Measurements from ENCODE around the gene OPALIN. TPM values are rescaled to one million over a fixed set of nuclear protein-coding genes. Genes with fewer than 3 reads are reported as not detected.
A peak's percentile ranks its signal among the peaks of the same experiment; 100 is the strongest.

The OPALIN gene
- polyA plus RNA-seq, 1 donor, result not detected

DNA sequence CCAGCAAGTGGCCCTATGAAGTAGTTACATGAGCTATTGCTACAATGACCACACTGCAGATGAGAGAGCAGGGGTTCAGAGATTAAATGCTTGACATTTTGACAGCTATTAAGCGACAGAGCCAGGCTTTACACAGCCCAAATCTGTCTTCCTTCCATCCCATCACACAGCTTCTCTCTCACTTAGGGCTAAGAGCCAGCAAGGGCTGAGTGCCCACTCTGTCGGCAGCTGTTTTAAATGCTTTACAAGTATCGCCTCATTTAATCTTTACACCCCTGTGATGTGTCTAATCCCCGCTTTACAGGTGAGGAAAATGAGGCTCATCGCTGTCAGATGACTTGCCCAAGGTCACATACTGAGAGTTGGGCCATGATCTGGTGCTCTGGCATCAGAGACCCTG is 15.2 kb upstream of the OPALIN start:
- no peak for DNase-seq

DNA sequence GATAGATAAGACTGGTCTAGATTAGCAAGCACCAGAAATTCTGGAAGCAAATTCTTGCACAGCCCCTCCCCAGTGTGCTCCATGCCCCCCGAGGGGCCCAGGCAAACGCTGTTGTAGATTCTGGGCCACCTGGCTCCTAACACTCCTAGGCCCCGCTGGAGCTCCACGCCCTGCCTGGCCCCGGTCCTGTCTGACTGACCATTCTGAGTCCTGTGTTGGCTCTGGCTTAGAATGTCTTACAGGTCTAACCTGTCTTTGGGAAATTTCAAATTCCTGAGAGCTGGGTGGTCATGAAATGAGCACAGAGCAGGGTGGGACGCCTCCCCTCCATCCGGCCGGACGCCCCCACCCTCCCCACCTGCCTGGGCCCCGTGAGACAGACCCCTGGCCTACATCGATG is 12.6 kb upstream of the OPALIN start:
- no peak for DNase-seq

DNA sequence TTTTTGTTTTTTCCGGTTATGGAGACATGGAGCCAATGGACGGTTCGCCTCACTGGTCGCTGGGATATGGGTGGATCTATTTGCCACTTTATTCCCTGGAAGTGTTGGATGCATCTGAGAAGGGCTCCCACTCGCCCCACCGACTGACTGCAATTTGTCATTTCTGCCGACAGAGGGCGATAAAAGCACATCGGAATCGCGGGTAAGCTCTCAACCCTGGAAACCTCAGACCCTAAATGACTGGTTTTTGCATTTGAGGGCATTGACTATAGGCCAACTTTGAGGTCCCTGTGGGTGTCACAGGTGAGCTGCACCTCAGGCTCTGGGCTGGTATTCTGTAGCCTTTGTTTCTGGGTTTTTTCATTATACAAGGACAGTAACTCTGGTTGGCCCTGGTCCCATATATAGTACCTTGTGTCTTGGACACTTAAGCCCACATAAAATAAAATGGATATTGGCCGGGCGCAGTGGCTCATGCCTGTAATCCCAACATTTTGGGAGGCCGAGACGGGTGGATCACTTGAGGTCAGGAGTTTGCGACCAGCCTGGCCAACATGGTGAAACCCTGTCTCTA is 11.9 kb upstream of the OPALIN start:
- DNase-seq, result peak; percentile 29

DNA sequence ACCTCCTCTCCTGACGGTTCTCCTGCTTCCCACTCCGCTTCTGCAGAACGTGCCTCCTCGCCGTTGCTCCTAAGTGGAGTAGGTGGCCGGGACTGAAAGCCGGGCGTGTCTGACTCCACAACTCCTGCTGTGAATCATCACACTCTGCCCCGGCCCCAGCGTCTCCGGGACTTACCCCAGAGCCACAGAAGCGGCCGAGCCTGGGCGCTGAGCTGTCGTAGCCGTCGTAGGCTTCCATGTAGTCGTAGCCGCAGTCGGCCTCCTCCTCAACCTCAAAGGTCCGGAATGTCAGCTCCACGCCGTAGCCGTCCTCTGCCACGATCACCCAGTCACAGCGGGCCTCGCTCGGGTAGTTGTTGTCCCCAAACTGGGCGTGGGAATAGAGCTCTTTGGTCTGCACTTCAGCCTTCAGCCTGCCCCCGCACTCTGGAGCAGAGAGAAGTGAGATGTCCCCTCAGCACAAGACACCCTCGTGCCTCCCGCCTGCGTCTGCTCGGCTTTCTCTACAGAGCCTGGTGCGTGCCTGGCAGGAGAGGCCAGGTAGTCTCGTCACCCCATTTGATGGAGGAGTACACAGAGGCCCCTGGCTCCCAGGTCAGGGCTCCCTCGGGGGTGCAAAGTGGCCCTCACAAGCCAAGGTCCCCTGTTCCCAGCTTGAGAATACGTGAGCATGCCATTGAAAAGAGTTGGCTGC is 11.2 kb upstream of the OPALIN start:
- no peak for DNase-seq

DNA sequence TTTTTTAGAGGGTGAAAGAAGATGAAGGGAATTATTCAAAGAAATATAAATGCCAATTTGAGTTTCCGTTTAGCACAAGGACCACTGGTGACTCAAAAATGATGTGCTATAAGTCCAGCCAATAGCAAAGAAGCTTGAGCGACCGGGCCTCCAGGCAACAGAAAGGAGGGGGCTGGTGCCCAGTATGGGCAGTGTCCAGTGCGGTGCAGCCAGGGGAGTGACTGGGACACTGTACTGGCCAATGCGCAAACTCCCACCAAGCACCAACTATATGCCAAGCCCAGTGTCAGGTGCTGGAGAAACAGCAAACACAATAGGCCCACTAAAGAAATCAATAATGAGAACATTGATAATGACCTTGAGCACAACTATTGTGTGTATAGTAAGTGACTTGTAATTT is 10.2 kb upstream of the OPALIN start:
- no peak for DNase-seq

DNA sequence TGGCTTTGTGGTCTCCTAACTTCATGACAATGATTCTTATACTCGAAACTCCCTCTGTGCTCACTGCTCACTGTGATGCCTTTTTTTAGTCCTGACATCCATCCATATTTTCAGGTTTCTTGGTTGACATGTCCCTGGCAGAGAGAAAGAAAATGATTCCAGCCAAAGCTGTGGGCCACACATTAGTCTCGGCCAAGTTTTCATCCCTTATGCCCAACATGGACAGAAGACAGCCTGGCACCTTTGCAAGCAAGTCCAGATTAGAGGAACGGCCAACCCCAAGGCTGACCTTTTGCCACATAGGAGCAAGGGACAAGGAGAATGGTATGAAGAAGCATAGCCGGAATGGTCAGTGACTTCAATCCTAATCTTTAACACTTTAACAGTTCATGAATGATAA is 8.7 kb upstream of the OPALIN start:
- DNase-seq, result no peak

DNA sequence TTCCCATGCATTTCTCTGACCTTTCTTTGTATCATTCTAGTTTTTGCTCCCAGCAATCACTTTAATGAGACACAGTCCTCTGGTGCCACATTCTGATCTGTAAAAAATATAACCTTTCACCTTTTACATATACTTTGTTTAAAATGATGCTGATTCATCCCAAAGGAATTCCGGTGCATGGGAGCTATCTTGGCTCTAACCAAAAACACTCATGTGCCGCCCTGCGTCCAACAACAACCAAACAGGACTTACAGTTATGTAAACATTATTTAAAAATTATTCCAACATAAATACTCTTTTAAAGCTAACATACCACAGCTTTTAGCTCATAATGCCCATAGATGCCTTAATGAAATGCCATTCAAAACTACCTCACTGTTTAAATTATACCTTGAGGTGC is 7.7 kb upstream of the OPALIN start:
- DNase-seq, result no peak

DNA sequence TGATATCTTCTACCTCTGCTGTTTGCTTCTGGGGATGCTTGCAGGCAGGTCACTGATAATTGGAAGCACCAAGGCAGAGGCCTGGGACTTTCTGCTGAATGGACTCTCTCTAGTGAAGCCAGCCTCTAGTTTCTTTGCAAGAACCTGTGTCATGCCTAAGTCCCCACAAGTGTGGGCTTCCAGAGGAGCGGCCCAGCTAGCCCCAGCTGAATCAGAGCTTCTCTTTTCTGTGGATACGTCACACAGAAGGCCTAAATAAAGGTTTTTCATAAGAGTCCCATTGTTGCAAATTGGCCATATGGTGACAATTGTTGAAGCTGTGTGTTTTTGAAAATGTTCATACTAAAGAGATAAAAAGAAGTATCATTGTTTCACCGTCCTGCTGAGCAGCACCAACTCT is 6.8 kb upstream of the OPALIN start:
- DNase-seq, result no peak

DNA sequence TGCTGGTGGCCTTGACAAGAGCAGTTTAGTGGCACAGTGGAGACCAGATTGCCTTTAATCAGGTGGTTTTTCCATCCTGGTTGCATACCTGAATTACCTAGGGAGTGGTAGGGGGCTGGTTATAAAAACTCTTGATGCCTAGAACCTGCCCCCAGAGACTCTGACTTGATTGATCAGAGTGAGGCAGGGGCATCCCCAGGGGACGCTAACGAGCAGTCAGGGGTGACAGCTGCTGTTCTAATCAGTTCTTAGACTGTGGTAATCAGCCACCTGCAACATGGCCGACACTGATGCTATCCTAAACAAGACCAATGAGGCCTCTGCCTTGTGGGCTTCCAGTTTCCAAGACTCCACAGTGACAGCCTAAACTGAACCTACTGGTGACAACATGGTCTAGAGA is 2.0 kb upstream of the OPALIN start:
- DNase-seq, result no peak

DNA sequence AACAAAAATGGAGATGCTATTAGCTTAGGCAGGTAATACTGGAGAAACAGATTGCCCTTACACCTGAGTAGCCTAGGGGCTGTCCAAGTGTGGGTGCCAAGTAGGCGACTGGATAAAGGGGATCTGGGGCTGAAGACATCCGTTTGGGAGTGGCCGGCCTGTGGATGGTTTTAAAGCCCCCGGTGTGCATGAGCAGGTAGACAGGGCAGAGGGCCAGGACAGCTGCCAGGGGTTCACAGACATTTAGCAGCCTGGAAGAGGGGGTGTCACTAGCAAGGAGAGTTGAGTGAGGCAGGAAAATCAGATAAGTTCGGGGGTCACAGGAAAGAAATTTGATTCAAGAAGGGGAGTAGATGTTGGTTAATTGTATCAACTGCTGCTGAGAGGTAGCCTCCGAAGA is 1.5 kb upstream of the OPALIN start:
- DNase-seq, result no peak

DNA sequence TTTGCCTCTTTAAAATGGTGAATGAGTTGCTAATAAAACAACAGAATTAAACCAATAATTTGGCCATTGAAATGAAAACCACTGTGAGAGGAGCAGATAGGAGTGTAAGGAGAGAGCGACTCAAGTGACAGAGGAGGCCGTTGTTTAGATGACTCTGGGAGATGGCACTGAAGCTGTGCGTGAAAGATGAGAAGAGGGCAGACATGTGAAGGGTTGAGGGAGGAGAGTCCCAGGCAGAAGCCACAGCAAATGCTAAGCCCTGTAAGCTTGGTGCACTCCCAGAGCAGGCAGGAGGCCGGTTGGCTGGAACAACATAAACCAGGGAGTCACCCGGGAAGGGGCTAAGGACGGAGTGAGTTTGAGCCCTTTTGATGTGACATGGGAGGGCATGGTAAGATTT is 814 bp upstream of the OPALIN start:
- no peak for DNase-seq

DNA sequence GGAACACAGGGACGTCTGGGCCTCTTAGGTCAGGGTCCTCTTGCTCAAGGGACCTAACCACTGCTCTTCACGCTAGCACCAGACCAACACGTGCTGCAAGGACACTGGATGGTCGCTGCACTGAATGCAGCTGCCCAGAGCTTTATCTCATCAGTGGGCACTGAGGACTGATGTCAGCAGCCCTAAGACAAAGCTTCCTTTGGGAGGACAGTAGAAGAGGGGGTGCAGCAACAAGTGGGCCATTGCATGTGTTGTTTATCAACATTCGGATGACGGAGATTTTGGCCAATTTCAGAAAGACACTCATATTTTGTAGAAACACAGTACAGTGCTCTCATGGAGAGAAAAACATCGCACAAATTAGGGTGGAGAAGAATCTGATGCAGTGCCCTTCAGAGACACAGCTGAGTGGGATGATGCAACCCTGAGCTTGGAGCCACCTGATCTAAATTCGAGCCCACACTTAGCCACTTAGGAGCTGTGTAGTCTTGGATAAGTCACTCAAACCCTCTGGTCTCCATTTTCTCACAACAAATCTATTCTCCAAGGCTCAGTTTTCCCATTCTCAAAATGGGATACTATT is 1.7 kb downstream of the OPALIN start:
- DNase-seq, result no peak

DNA sequence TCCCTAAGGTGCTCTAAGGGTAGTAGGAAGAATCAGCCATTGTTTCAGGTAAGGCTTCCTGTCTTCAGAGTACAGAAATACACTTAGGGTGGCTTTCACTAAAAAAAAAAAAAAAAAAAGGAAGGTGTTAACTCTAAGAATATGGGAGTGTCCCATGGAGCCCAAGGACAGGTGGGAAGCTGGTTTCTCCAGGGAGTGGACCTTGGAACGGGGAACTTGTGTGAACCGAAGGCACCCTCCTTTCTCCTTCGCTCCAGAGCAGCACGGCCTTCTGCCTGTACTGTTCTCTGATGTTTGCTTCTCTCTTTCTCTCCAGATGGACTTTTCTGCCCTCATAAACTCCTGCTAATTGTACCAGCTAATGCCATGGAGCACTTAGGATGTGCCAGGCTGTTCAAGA is 6.2 kb downstream of the OPALIN start:
- DNase-seq, result no peak

DNA sequence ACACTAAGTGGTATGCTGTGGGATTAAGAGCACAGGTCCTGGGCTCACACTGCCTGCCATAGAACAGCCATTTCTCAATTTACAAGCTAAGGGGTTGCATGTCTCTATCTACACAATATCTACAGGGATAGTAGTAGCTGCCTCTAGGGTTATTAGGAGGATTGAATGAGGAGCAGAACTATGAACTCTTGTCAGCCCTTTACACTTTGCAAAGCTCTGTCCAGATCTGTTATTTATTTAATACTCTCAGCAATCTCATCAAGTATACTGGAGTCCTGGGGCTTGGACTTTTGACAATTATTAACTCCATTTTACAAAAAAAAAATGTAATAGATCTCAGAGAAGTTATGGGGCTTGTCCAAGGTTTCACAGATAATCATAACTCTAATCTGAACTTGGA is 6.8 kb downstream of the OPALIN start:
- no peak for DNase-seq

DNA sequence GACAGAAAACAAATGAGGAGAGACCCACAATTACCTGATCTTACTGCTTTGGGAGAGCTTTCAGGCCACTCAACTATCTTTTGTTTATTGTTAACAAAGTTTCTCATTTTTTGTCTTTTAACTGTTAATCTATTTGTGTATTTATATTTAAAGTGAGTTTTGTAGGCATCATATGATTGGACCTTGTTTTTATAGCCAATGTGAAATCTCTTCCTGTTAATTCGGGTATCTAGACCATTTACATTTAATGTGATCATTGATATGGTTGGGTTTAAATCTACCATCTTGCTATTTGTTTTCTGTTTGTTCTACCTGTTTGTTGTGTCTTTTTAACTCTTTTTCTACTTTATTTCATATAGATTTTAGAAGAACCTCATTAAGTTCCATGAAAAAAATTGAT is 12.5 kb downstream of the OPALIN start:
- DNase-seq, result no peak

DNA sequence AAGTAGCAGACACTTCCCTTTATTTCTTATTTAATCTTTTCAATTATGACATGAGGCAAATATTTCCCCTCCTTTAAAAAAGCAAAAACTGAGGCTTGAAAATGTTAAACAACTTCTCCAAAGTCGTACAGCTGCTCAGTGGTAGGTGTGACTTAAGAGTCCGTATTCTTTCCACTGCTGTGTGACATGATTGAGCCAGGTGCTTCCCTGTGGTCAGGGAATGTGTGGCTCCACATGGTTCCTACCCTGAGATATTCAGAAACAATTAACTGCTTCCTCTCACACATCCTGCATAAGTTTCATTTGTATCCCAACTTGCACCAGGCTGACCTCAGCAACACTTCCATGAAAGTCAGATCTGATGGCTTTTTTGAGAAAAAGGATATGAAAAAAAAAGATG is 13.6 kb downstream of the OPALIN start:
- peak; percentile 3 for DNase-seq

DNA sequence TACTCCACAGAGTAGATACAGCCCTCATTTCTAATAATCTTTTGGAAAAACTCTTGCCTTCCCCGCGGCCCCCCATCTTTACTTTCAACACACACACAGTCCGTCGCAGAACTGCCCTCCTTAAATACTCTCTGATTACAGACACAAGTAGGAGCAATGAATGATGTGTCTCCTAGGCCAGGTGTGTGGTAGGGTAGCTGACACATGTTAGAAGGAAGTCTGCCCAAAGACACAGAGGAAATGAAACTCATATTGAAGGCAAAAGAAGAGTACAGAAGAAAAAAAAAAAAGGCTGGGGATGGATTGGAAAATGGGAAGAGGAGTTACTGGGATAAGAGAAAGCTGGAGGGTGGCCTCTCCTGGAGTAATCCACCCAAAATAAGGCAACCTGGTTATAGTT is 14.6 kb downstream of the OPALIN start:
- no peak for DNase-seq

DNA sequence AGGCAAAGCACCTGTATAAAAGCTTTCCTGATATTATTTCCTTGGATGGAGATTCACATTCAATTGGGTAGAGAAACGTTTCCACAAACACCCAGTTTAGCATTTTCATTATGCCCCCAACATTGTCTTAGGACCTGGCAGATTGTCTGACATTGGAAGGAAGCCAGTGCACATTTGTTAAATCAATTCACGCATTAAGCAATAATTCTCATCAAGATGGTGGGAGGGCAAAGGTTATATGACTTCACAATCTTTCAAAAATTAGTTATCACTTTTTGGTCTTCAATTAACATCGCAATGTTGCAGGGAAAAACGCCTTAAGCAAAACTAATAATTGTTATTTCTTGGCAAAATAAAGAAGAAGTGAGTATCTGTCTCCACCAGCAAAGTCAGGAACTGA is 16.4 kb downstream of the OPALIN start:
- no peak for DNase-seq

DNA sequence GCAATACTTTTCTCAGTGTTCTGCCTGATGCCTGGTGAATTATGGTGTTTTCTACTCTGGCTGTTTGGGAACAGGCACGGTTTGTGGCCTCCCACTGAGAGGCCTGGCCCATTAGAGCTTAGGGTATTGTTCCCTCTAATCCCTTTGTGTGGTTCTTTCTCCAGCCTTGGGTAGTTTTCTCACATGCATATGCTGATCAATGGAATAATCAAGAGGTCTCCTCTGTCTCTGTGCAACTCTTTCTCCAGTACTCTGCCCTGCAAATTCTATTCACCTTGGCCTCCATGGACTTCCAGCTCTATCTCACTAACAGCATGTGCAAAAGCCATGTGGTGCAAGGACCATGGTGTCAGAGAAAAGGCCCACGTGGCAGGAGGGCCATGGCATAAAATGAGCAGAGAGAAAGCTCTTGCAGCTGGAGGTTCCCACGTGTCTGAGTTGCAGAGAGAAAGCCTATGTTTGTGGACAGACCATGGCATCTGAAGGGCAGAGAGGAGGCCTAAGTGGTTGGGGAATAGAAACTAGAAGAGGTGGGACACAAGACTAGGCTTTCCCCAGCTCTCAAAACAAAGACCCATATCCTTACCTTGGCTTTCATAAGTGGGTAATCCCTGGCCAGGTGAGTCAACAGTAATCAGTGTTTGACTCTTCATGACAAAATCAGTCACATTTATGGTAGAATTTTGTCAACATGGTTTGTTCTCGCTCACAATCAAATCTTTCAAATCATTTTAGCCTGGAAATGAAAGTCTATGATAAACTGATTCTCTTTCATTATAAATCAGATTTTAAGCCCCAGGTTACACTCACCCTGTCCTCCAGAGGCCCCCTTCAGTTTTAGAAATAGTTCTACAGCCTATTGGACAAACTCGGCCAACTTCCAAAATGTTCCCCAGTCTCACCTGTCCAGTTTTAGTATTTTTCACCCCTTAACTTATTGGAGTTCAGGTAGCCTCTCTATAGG is 17.3 kb downstream of the OPALIN start:
- DNase-seq, result no peak

DNA sequence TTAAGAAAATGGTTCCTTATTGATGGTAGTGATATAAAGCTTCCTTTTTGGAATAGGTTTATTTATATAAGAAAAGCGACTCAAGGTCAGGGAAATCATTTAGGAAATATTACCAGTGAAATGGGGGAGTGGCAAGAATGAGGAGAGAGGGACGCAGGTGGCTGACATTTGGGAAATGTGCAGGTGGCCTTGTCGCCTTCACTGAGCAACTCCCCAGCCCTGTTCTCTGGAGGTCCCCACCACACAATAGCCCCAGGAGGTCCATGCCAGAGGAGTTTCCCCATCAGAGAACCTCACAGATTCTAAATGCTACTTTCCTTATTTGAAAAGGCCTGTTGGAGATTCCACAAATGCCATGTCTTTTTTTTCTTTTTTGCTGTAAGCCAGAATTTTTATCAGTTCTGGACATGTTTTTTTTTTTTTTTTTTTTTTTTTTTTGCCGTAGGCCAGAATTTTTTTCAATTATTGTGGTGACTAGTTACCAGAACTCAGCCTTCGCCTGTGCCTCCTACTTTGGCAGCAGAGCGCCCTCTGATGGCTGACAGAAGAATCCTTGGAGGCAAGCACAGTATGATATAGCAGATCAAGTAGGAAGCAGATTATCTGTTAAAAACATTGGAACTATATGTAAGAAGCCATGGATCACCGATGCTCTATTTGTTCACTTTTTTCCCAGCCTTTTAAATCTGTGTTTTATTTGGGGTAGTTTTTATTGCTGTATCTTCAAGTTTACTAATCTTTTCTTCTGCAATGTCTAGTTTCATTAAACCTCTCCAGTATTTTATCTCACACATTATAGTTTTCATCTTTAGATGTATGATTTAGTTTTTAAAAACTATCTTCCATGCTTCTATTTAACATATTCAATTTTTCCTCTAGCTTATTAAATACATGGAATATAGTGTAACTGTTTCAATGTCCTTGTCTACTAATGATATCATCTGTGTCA is 18.6 kb downstream of the OPALIN start:
- DNase-seq, result peak; percentile 18

DNA sequence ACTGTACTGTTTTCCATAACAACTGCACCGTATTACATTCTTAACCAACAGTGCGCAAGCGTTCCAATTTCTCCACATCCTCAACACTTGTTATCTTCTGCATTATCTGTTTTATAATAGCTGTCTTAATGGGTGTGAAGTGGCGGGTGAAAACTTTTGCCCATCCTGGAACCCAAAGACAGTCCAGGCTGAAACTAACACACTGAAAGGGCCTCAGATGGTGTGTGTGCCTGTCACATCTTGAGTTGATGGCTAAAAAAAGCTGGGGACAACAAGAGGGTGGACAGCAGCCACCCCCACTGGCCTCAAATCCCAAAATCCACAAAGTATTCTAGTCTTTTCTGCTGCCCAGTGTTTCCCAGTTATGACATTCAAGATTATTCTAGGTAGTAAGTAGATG is 19.4 kb downstream of the OPALIN start:
- DNase-seq, result no peak

DNA sequence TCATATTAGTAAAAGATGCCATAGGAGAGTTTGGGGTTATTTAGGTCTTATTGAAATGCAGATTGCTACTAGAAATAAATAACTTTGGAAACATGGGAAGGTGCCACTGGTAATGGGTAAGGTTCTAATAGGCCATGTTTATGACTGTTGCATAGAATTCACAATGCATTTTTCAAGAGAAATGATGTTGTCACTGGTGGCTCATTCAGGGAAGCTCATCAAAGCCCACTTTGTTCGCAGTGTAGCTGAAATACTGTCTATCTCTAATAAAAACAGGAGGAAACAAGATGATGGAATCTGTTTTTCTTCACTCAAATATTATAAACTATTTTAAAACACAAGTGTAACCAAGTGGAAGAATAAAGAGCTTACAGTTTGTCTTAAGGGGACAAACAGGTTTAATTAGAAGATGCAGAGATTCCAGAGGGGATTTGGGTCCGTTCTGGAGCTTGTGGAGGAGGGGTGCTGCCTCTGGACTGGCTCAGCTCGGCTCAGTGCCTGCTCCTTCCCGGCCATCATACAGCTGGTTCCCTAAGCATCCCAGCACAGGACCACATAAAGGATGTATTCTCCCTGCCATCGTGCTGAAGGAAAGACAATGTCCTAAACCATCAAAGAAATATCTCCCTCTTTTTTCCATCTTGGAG is 20.4 kb downstream of the OPALIN start:
- DNase-seq, result no peak
